Suprapubic skin (tissue), 4 donors: ENCODE measurements around the gene RFX6.

Experiments
- EP300 ChIP-seq: sonication (generic); formaldehyde crosslinking; IDR thresholded peaks from one replicate; pipeline ENCODE4 v1.6.1; 2017; ENCODE audit warnings: antibody characterized with exemption
- POLR2A ChIP-seq, 2 donors: fragments of 450-650 bp; IDR thresholded peaks; one replicate each; pipeline ENCODE4 v1.6.1; 2017; ENCODE audit warnings: antibody characterized with exemption in 2 of 2, mild to moderate bottlenecking in 2 of 2, moderate library complexity in 2 of 2
- POLR2AphosphoS5 ChIP-seq, 3 donors: sonication (generic); formaldehyde crosslinking; IDR thresholded peaks; one replicate each; pipeline ENCODE4 v1.6.1; 2017; ENCODE audit warnings: antibody characterized with exemption in 3 of 3
- TF ChIP-seq, protein P1 (sequence below), 2 donors: fragments of 200-600 bp in 1 of 2; fragments of 450-650 bp in 1 of 2; sonication (generic) in 1 of 2; IDR thresholded peaks; one replicate each; pipeline ENCODE4 v1.5.1; 2016 to 2019; ENCODE audit warnings: antibody characterized with exemption in 2 of 2, mild to moderate bottlenecking in 1 of 2, moderate library complexity in 1 of 2

DNA sequence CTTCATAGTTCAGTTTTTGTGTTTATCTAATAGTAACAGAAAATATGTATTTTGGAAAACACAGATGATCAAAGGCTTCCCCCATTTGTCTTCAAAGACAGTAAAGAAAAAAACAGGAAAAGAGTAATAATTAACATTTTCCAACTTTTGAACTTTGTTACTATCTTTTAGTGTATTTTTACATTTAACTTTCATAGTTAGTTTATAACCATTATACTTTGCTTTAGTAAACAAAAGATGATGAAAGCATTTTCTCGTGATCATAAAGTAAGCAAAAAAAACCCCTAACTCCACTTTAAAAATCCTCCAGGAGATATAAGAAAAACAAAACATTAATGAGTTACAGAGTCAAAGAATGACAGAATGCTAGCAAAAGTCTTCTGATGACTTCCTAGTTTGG, 34.6 kb upstream of the RFX6 start:
- TF ChIP-seq, protein P1, sequence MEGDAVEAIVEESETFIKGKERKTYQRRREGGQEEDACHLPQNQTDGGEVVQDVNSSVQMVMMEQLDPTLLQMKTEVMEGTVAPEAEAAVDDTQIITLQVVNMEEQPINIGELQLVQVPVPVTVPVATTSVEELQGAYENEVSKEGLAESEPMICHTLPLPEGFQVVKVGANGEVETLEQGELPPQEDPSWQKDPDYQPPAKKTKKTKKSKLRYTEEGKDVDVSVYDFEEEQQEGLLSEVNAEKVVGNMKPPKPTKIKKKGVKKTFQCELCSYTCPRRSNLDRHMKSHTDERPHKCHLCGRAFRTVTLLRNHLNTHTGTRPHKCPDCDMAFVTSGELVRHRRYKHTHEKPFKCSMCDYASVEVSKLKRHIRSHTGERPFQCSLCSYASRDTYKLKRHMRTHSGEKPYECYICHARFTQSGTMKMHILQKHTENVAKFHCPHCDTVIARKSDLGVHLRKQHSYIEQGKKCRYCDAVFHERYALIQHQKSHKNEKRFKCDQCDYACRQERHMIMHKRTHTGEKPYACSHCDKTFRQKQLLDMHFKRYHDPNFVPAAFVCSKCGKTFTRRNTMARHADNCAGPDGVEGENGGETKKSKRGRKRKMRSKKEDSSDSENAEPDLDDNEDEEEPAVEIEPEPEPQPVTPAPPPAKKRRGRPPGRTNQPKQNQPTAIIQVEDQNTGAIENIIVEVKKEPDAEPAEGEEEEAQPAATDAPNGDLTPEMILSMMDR (IDR thresholded peaks at IDR 0.05): no peak
- no peak for TF ChIP-seq POLR2A (IDR thresholded peaks at IDR 0.05)
- no peak for TF ChIP-seq POLR2AphosphoS5 (IDR thresholded peaks at IDR 0.05)
- TF ChIP-seq EP300: no peak
